22Rv1 (cell line): ENCODE results near the gene PWWP2B.

Source experiments
- ZFX ChIP-seq: fragments of 450-650 bp; IDR thresholded peaks from 2 replicates; pipeline ENCODE4 v1.6.1; 2017; ENCODE audit warnings: antibody characterized with exemption, borderline replicate concordance
- TF ChIP-seq, protein P1 (sequence below): fragments of 450-650 bp; IDR thresholded peaks from 2 replicates; pipeline ENCODE4 v1.5.1; 2017; ENCODE audit warnings: mild to moderate bottlenecking

GRCh38 chr10:132383101-132383500 lies 13.9 kb upstream of the PWWP2B start:
- TF ChIP-seq, protein P1, sequence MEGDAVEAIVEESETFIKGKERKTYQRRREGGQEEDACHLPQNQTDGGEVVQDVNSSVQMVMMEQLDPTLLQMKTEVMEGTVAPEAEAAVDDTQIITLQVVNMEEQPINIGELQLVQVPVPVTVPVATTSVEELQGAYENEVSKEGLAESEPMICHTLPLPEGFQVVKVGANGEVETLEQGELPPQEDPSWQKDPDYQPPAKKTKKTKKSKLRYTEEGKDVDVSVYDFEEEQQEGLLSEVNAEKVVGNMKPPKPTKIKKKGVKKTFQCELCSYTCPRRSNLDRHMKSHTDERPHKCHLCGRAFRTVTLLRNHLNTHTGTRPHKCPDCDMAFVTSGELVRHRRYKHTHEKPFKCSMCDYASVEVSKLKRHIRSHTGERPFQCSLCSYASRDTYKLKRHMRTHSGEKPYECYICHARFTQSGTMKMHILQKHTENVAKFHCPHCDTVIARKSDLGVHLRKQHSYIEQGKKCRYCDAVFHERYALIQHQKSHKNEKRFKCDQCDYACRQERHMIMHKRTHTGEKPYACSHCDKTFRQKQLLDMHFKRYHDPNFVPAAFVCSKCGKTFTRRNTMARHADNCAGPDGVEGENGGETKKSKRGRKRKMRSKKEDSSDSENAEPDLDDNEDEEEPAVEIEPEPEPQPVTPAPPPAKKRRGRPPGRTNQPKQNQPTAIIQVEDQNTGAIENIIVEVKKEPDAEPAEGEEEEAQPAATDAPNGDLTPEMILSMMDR, result no peak
- no peak for TF ChIP-seq ZFX
